ENCODE results near the gene OR10H1.
"Not testable (repeated sequence)": the region's sequence is repeated elsewhere in the genome, so short reads cannot be mapped to it uniquely, and the experiment has no call there.

Gene OR10H1

GRCh38 chr19:15828611-15829305 is 13.3 kb upstream of the OR10H1 start:
- not testable (repeated sequence) for H3K4me3 ChIP-seq (ENCODE audit: low read depth, low read length)

GRCh38 chr19:15828121-15828610 is 12.7 kb upstream of the OR10H1 start:
- H3K4me3 ChIP-seq (ENCODE audit: low read depth, low read length): no peak overlapping the region

- H3K4me3 ChIP-seq (ENCODE audit: low read depth, low read length): no peak overlapping the region
These were observed 10.3 kb upstream of the OR10H1 start for GRCh38 chr19:15825753-15826152.

- H3K4me3 ChIP-seq (ENCODE audit: low read depth, low read length): no peak overlapping the region
These were observed 5.2 kb upstream of the OR10H1 start for GRCh38 chr19:15820646-15821045.

GRCh38 chr19:15813916-15814315 is 1.5 kb downstream of the OR10H1 start:
- no peak overlapping the region for H3K4me3 ChIP-seq (ENCODE audit: low read depth, low read length)

- no peak overlapping the region for H3K4me3 ChIP-seq (ENCODE audit: low read depth, low read length)
These were observed 3.3 kb downstream of the OR10H1 start for GRCh38 chr19:15812060-15812722.

- no peak overlapping the region for H3K4me3 ChIP-seq (ENCODE audit: low read depth, low read length)
These were observed 4.0 kb downstream of the OR10H1 start for GRCh38 chr19:15811476-15811875.

GRCh38 chr19:15810335-15810734 is 5.1 kb downstream of the OR10H1 start:
- no peak overlapping the region for H3K4me3 ChIP-seq (ENCODE audit: low read depth, low read length)

- H3K4me3 ChIP-seq (ENCODE audit: low read depth, low read length): not testable (repeated sequence)
These were observed 21.2 kb downstream of the OR10H1 start for GRCh38 chr19:15794279-15794678.

GRCh38 chr19:15790096-15790495 is 25.4 kb downstream of the OR10H1 start:
- H3K4me3 ChIP-seq (ENCODE audit: low read depth, low read length): no peak overlapping the region

- H3K4me3 ChIP-seq (ENCODE audit: low read depth, low read length): no peak overlapping the region
These were observed 26.7 kb downstream of the OR10H1 start for GRCh38 chr19:15788594-15789270.

- H3K4me3 ChIP-seq (ENCODE audit: low read depth, low read length): no peak within 1 kb of the TSS
These were observed 27.8 kb downstream of the OR10H1 start, which contains the start of gene OR10H5 for GRCh38 chr19:15787611-15788155. TSS of gene OR10H5 (plus strand) at chr19:15787661. CDS start at chr19:15794049, 6,388 bp downstream.

GRCh38 chr19:15782896-15783295 is 32.6 kb downstream of the OR10H1 start:
- H3K4me3 ChIP-seq (ENCODE audit: low read depth, low read length): not testable (repeated sequence)

- H3K4me3 ChIP-seq (ENCODE audit: low read depth, low read length): no peak overlapping the region
These were observed 33.3 kb downstream of the OR10H1 start for GRCh38 chr19:15782211-15782610.

GRCh38 chr19:15781661-15782060 is 33.8 kb downstream of the OR10H1 start:
- H3K4me3 ChIP-seq (ENCODE audit: low read depth, low read length): no peak overlapping the region

- H3K4me3 ChIP-seq (ENCODE audit: low read depth, low read length): no peak overlapping the region
These were observed 34.6 kb downstream of the OR10H1 start for GRCh38 chr19:15780610-15781418.

- no peak overlapping the region for H3K4me3 ChIP-seq (ENCODE audit: low read depth, low read length)
These were observed 35.5 kb downstream of the OR10H1 start for GRCh38 chr19:15779756-15780476.

GRCh38 chr19:15776991-15777970 is 38.2 kb downstream of the OR10H1 start:
- H3K4me3 ChIP-seq (ENCODE audit: low read depth, low read length): no peak overlapping the region

- H3K4me3 ChIP-seq (ENCODE audit: low read depth, low read length): no peak overlapping the region
These were observed 39.2 kb downstream of the OR10H1 start for GRCh38 chr19:15776264-15776663.

Measured in iPS-11a (cell line).